Progenitor cell of endocrine pancreas (in vitro differentiated cells): ENCODE results near the gene MTMR10. TPM values are rescaled to one million over a fixed set of nuclear protein-coding genes. Genes with fewer than 3 reads are reported as not detected.

Experiments
- DNase-seq: peaks from one replicate; pipeline ENCODE4 v3.0.0; 2021; ENCODE audit warnings: low spot score; ENCODE audit not compliant: unreplicated experiment
- H3K27ac Mint-ChIP-seq: 2 replicates; pipeline ENCODE4 v1.8.0; 2021; ENCODE audit warnings: mild to moderate bottlenecking, moderate library complexity, mixed read lengths
- H3K27me3 Mint-ChIP-seq: 2 replicates; pipeline ENCODE4 v1.8.0; 2021; ENCODE audit warnings: mixed read lengths
- H3K36me3 Mint-ChIP-seq: 2 replicates; pipeline ENCODE4 v1.8.0; 2022; ENCODE audit warnings: mixed read lengths; ENCODE audit not compliant: insufficient read depth
- H3K4me1 Mint-ChIP-seq: 2 replicates; pipeline ENCODE4 v1.8.0; 2021; ENCODE audit warnings: low read depth, mixed read lengths
- H3K4me3 Mint-ChIP-seq: 2 replicates; pipeline ENCODE4 v1.8.0; 2021; ENCODE audit warnings: low read depth, mild to moderate bottlenecking, moderate library complexity, mixed read lengths
- H3K9me3 Mint-ChIP-seq: 2 replicates; pipeline ENCODE4 v1.8.0; 2021; ENCODE audit warnings: low read depth, mixed read lengths
- CTCF ChIP-seq: fragments of 200-600 bp; sonication (generic); IDR thresholded peaks from one replicate; pipeline ENCODE4 v1.5.0; 2021; ENCODE audit warnings: antibody characterized with exemption, mild to moderate bottlenecking; ENCODE audit not compliant: unreplicated experiment
- total RNA-seq: library from RNA; stranded (reverse); gene quantifications from 2 replicates; pipeline ENCODE4 v1.2.1, GENCODE V29; 2021

The MTMR10 gene
- total RNA-seq, 1 donor from 2014 or later = 21.1 TPM

- Mint-ChIP-seq H3K36me3 (no peaks in the 10 kb centered on the region), H3K27ac (no peak overlapping the region), H3K27me3 (no peaks in the 10 kb centered on the region), H3K4me3 (no peak overlapping the region), H3K4me1 (no peaks in the 10 kb centered on the region), H3K9me3 (no peaks in the 10 kb centered on the region)
- DNase-seq = no peak
- TF ChIP-seq CTCF = no peak
Measured at GRCh38 chr15:30895461-30896210, 95.8 kb downstream of the MTMR10 start.

GRCh38 chr15:30889196-30889595, 102.2 kb downstream of the MTMR10 start:
- no peaks in the 10 kb centered on the region for H3K36me3 Mint-ChIP-seq
- H3K9me3 Mint-ChIP-seq = no peaks in the 10 kb centered on the region
- no peak overlapping the region for H3K4me3 Mint-ChIP-seq
- TF ChIP-seq CTCF = no peak
- no peaks in the 10 kb centered on the region for H3K27me3 Mint-ChIP-seq
- no peaks in the 10 kb centered on the region for H3K4me1 Mint-ChIP-seq
- no peak for DNase-seq
- no peak overlapping the region for H3K27ac Mint-ChIP-seq

Other genes starting within 250 kb of the MTMR10 start
- gene FAN1, start 87.7 kb downstream of the MTMR10 start, total RNA-seq = 25.1 and 26.6 TPM in 2 replicates
- not detected in 2 replicates for gene TRPM1, start 110.1 kb upstream of the MTMR10 start, total RNA-seq